Prostate gland (tissue), 2 donors: ENCODE data around the gene GM2A.

Experiments used
- POLR2A ChIP-seq: fragments of 450-650 bp; IDR thresholded peaks from one replicate; pipeline ENCODE4 v1.6.1; 2016; ENCODE audit warnings: antibody characterized with exemption, mild to moderate bottlenecking
- POLR2AphosphoS5 ChIP-seq: sonication (generic); formaldehyde crosslinking; IDR thresholded peaks from one replicate; pipeline ENCODE4 v1.6.1; 2017; ENCODE audit warnings: antibody characterized with exemption
- TF ChIP-seq, protein P1 (sequence below), 4 experiments: fragments of 200-600 bp in 2 of 4; fragments of 450-650 bp in 2 of 4; sonication (generic) in 2 of 4; IDR thresholded peaks; 1 replicate in 3 of 4; 2 replicates in 1 of 4; pipeline ENCODE4 v1.5.1; 2016 to 2019; ENCODE audit warnings: antibody characterized with exemption in 4 of 4, mild to moderate bottlenecking in 2 of 4, moderate library complexity in 2 of 4

- TF ChIP-seq POLR2A (no peak), POLR2AphosphoS5 (no peak)
- TF ChIP-seq, protein P1, sequence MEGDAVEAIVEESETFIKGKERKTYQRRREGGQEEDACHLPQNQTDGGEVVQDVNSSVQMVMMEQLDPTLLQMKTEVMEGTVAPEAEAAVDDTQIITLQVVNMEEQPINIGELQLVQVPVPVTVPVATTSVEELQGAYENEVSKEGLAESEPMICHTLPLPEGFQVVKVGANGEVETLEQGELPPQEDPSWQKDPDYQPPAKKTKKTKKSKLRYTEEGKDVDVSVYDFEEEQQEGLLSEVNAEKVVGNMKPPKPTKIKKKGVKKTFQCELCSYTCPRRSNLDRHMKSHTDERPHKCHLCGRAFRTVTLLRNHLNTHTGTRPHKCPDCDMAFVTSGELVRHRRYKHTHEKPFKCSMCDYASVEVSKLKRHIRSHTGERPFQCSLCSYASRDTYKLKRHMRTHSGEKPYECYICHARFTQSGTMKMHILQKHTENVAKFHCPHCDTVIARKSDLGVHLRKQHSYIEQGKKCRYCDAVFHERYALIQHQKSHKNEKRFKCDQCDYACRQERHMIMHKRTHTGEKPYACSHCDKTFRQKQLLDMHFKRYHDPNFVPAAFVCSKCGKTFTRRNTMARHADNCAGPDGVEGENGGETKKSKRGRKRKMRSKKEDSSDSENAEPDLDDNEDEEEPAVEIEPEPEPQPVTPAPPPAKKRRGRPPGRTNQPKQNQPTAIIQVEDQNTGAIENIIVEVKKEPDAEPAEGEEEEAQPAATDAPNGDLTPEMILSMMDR (IDR thresholded peaks at IDR 0.05) = no peak
Observed at GRCh38 chr5:151251621-151252020, 1.4 kb upstream of the GM2A start.
